ENCODE data around the gene SOX1.

GRCh38 chr13:112042496-112042895 lies 24.5 kb upstream of the SOX1 start:
- TF ChIP-seq EZH2 (IDR thresholded peaks at IDR 0.05; ENCODE audit: borderline replicate concordance, low read depth, low read length, severe bottlenecking) (no peak), CTCF (IDR thresholded peaks at IDR 0.05; ENCODE audit: borderline replicate concordance, extremely low read depth, low read length, poor library complexity, severe bottlenecking) (no peak)
